Esophagus (tissue), 2 donors: Measurements from ENCODE around the gene LRP1B. TPM values are rescaled to one million over a fixed set of nuclear protein-coding genes. Genes with fewer than 3 reads are reported as not detected.

Experiments used
- H3K27ac ChIP-seq, 2 donors: one replicate each; pipeline ENCODE4 v1.5.1; 2013; ENCODE audit warnings: low read depth in 2 of 2, mild to moderate bottlenecking in 2 of 2, inconsistent platforms in 1 of 2, low read length in 1 of 2, moderate library complexity in 1 of 2
- H3K27me3 ChIP-seq, 2 donors: one replicate each; pipeline ENCODE4 v1.6.1; 2013; ENCODE audit warnings: low read length in 2 of 2, control low read depth in 1 of 2, mild to moderate bottlenecking in 1 of 2; ENCODE audit not compliant: insufficient read depth in 2 of 2, control insufficient read depth in 1 of 2
- H3K36me3 ChIP-seq, 2 donors: one replicate each; pipeline ENCODE4 v1.6.1; 2013; ENCODE audit warnings: low read length in 1 of 2; ENCODE audit not compliant: control insufficient read depth in 2 of 2, insufficient read depth in 2 of 2
- H3K4me1 ChIP-seq, 2 donors: one replicate each; pipeline ENCODE4 v1.6.1; 2013; ENCODE audit warnings: low read length in 1 of 2; ENCODE audit not compliant: control insufficient read depth in 2 of 2, insufficient read depth in 2 of 2
- H3K4me3 ChIP-seq, 2 donors: one replicate each; pipeline ENCODE4 v1.5.1; 2013; ENCODE audit warnings: low read length in 2 of 2, mild to moderate bottlenecking in 2 of 2, low read depth in 1 of 2, moderate library complexity in 1 of 2
- H3K9me3 ChIP-seq, 2 donors: one replicate each; pipeline ENCODE4 v1.6.1; 2013; ENCODE audit warnings: mild to moderate bottlenecking in 2 of 2, low read depth in 1 of 2, low read length in 1 of 2, moderate library complexity in 1 of 2; ENCODE audit not compliant: control insufficient read depth in 2 of 2, insufficient read depth in 1 of 2
- WGBS, 2 donors: extraction: QIAGEN DNeasy Blood & Tissue Kit; methylation state at CpG; one replicate each; pipeline ENCODE4 v1.1.7; 2013; 5-methylcytosine and 5-hydroxymethylcytosine counted together
- polyA plus RNA-seq, 2 donors: library from polyadenylated mRNA; stranded (reverse); fragments of 200-250 nt; gene quantifications; one replicate each; pipeline ENCODE4 v1.2.3, GENCODE V29; 2013
- donor health status: healthy with polysubstance abuse.
- donor health status: Bipolar disorder and iron deficiency.

Gene LRP1B
- polyA plus RNA-seq, 2 donors = 0.02 to 0.10 TPM

- Histone ChIP-seq H3K36me3 (no peaks in the 10 kb centered on the region), H3K4me1 (no peaks in the 10 kb centered on the region), H3K9me3 (no peaks in the 10 kb centered on the region), H3K27ac (no peak overlapping the region), H3K27me3 (no peaks in the 10 kb centered on the region), H3K4me3 (no peak overlapping the region)
Measured at GRCh38 chr2:141666191-141666590, 464.6 kb downstream of the LRP1B start.

GRCh38 chr2:141660232-141660631, 470.6 kb downstream of the LRP1B start:
- H3K4me3 ChIP-seq = no peak overlapping the region
- 86 to 89% methylated on average over 8 of the region's 8 CpGs for WGBS, 2 donors
- H3K27me3 ChIP-seq = no peaks in the 10 kb centered on the region
- peaks cover 0 to 9% of the 10 kb centered on the region in 2 donors for H3K9me3 ChIP-seq
- no peak overlapping the region for H3K27ac ChIP-seq
- H3K4me1 ChIP-seq = no peaks in the 10 kb centered on the region
- no peaks in the 10 kb centered on the region for H3K36me3 ChIP-seq

- H3K36me3 ChIP-seq = no peaks in the 10 kb centered on the region
- H3K4me1 ChIP-seq = no peaks in the 10 kb centered on the region
- H3K27ac ChIP-seq = no peak overlapping the region
- 50% methylated on average over 1 of the region's 1 CpG for WGBS, 2 donors
- H3K27me3 ChIP-seq = no peaks in the 10 kb centered on the region
- H3K4me3 ChIP-seq = no peak overlapping the region
- no peaks in the 10 kb centered on the region for H3K9me3 ChIP-seq
Measured at GRCh38 chr2:141654311-141654710, 476.5 kb downstream of the LRP1B start.

DNA sequence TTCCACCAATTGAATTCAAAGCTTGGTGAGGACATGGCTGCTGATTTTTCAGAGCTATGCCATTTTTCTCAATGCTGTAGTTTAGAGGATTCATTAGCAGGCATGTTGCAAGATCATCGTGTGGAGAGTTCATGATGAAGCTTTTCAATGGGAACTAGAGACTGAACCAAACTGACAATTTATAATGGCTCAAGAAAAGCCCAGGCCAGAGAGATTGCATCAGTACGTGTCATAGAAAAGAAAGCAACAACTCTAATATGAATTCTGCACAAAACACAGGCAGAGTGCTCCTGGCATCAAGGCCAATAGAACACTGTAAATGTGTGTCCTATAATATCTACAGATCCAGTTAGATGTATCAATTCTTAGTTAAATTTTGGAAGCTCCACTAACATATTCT, 477.6 kb downstream of the LRP1B start:
- no peaks in the 10 kb centered on the region for H3K36me3 ChIP-seq
- H3K27ac ChIP-seq = no peak overlapping the region
- H3K9me3 ChIP-seq = no peaks in the 10 kb centered on the region
- no peaks in the 10 kb centered on the region for H3K4me1 ChIP-seq
- WGBS, 2 donors = 67 to 71% methylated on average over 2 of the region's 2 CpGs
- no peaks in the 10 kb centered on the region for H3K27me3 ChIP-seq
- H3K4me3 ChIP-seq = no peak overlapping the region

- Histone ChIP-seq H3K36me3 (no peaks in the 10 kb centered on the region), H3K4me1 (no peaks in the 10 kb centered on the region), H3K27me3 (no peaks in the 10 kb centered on the region), H3K9me3 (no peaks in the 10 kb centered on the region), H3K27ac (no peak overlapping the region), H3K4me3 (no peak overlapping the region)
Measured at GRCh38 chr2:141652308-141652707, 478.5 kb downstream of the LRP1B start.

DNA sequence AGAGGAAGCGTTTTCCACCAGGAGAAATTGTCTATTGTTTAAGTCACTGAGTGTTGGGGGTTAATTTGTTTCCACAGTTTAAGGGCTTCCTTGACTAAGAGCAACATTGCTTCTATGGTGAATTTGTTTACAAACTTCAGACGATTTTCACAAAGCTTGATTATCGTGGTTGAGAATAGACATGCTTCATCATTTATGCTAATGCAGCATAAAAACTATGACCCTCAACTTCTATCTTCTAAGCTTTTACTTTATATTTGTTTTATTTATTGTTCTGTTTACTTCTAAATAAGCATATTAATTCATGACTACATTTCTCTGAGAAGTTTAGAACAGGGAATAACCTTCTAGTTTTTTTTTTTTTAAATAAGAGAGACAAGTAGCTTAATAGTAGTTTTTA, 483.5 kb downstream of the LRP1B start:
- H3K9me3 ChIP-seq = no peaks in the 10 kb centered on the region
- 74 to 76% methylated on average over 3 of the region's 3 CpGs for WGBS, 2 donors
- no peak overlapping the region for H3K4me3 ChIP-seq
- no peaks in the 10 kb centered on the region for H3K27me3 ChIP-seq
- no peaks in the 10 kb centered on the region for H3K36me3 ChIP-seq
- H3K27ac ChIP-seq = no peak overlapping the region
- H3K4me1 ChIP-seq = no peaks in the 10 kb centered on the region

DNA sequence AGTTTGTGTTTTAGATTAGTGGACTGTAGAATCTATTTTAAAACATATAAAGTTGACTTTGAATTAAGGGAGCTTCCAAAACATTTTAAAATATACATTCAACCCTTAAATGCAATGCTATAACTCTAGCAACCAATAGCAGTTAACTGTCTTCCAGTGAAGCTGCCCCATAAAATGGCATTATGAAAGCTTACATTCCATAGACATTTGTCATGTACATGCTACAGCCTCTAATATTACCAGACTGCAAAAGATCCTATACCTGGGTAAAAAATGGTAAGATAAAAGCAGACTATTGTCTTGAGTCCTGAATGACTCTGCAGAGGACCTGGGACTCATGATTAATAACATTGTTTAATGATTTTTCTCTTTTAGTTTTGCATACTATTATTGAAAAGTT, 489.4 kb downstream of the LRP1B start:
- Histone ChIP-seq H3K4me1 (no peaks in the 10 kb centered on the region), H3K9me3 (no peaks in the 10 kb centered on the region), H3K4me3 (no peak overlapping the region)

GRCh38 chr2:141639809-141640208, 491.0 kb downstream of the LRP1B start:
- no peak overlapping the region for H3K27ac ChIP-seq
- H3K4me3 ChIP-seq = no peak overlapping the region
- WGBS, 2 donors = 60 to 65% methylated on average over 3 of the region's 3 CpGs
- H3K9me3 ChIP-seq = no peaks in the 10 kb centered on the region
- H3K4me1 ChIP-seq = no peaks in the 10 kb centered on the region
- no peaks in the 10 kb centered on the region for H3K27me3 ChIP-seq
- H3K36me3 ChIP-seq = no peaks in the 10 kb centered on the region

More for the DNA sequence above, 489.4 kb downstream of the LRP1B start:
- Histone ChIP-seq H3K36me3 (no peaks in the 10 kb centered on the region), H3K27me3 (no peaks in the 10 kb centered on the region), H3K27ac (no peak overlapping the region)

DNA sequence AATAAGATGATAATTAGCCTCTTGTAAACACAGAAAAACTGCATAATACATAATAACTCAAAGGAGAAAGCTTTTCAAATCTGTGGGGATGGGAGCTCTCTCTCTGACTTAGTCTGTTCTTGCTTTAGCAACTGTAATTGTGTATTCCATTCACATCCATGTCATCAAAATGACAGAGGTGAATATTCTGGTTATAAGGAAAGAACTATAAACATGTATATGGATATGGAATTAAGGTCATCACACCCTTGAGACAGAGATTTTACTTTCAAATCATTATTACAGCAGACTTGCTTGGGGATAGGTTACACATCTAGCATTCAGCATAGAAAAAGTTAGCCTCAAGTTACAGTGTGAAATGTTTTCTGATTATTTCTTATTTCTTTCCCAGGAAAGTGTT, 497.7 kb downstream of the LRP1B start:
- Histone ChIP-seq H3K4me3 (no peak overlapping the region), H3K27ac (no peak overlapping the region), H3K9me3 (no peaks in the 10 kb centered on the region), H3K27me3 (no peaks in the 10 kb centered on the region), H3K4me1 (no peaks in the 10 kb centered on the region), H3K36me3 (no peaks in the 10 kb centered on the region)

DNA sequence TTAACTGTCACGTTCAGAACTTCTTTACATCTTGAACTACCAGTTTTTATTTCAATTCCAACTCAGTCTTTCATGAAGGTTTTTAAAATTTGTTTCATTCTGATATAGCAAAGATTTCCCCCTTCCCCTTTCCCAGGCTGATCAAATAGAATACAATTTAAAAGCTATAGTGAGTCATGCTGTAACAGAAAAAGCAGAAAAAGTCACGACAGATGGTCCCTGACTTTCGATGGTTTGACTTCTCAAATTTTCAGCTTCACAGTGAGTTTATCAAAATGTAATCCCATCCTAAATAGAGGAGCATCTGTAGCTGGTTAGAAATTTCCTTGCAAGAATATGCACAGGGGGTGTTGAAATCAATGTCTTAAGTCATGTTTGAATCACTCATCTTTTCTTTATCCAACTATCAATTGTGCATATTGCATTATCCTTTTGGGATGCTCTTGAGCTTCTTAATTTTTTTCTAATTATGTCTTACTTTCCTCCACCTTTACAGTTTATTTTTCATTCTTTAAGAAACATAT, 500.3 kb downstream of the LRP1B start:
- H3K4me1 ChIP-seq = no peaks in the 10 kb centered on the region
- H3K9me3 ChIP-seq = no peaks in the 10 kb centered on the region
- no peaks in the 10 kb centered on the region for H3K27me3 ChIP-seq
- H3K27ac ChIP-seq = no peak overlapping the region
- H3K36me3 ChIP-seq = no peaks in the 10 kb centered on the region
- no peak overlapping the region for H3K4me3 ChIP-seq
- WGBS, 2 donors = 46 to 59% methylated on average over 3 of the region's 3 CpGs
